Erythroblast (primary cell): ENCODE measurements around the gene P4HA2.

Experiments
- GATA1 ChIP-seq: IDR thresholded peaks from 2 replicates; pipeline ENCODE4 v1.6.1; 2011; ENCODE audit warnings: low read depth, mild to moderate bottlenecking, control low read depth, low read length, moderate library complexity
- POLR2A ChIP-seq: IDR thresholded peaks from 2 replicates; pipeline ENCODE4 v1.6.1; 2011; ENCODE audit warnings: mild to moderate bottlenecking, low read length

DNA sequence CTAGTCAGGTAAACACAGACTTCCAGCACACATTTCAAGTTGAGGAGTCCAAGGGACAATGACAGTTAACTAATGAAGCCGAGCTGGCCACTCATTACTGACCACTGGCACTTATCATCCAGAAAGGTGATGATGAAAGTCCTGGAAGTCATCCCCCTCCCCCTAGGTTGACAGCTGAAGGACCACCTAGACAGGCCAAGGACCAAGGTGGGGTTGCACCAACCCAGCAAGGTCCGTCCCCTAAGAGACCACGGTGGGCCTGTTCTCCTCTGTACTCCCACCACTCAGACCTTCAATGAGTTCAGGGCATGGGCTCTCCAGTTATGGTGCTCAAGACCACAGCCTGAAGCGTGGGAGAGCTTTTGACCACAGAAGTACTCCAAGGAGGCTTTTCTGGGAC, 13.2 kb downstream of the P4HA2 start:
- no peak for TF ChIP-seq POLR2A
- TF ChIP-seq GATA1: no peak
